HG02588 (cell line): Measurements from ENCODE around the gene SMC1A.
"Not testable (repeated sequence)": the region's sequence is repeated elsewhere in the genome, so short reads cannot be mapped to it uniquely, and the experiment has no call there.

Source experiments
- ATAC-seq: cut with Tn5 transposase; IDR thresholded peaks from one replicate; pipeline ENCODE4 v1.9.1; 2021; ENCODE audit warnings: mild to moderate bottlenecking, moderate library complexity; ENCODE audit not compliant: unreplicated experiment

Gene SMC1A

GRCh38 chrX:53422086-53422860 is at the start of gene SMC1A:
TSS of gene SMC1A (minus strand) at chrX:53422654. CDS start at chrX:53422600, 54 bp downstream.
- ATAC-seq: peak; percentile 91

GRCh38 chrX:53471346-53471745 is 48.9 kb upstream of the SMC1A start:
- ATAC-seq: no peak

GRCh38 chrX:53468659-53469058 is 46.2 kb upstream of the SMC1A start:
- ATAC-seq: not testable (repeated sequence)

DNA sequence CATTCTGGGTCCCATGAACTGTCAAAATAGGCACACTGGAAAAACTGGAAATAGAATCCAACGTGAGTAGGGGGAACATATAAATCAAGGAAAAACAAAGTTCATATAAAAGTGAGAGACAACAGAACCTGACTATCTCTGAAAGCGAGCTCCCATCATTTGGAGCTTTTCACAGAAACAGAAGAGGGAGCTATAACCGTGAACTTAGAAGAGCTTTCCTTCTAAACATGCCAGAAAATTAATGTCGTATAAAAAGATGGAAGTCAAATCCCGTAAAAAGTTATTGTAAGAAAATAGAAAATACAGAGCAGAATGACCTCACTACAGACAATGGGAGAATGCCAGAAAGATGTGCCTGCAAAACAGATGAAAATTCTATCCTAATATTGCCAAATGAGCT is 35.6 kb upstream of the SMC1A start:
- ATAC-seq: no peak

DNA sequence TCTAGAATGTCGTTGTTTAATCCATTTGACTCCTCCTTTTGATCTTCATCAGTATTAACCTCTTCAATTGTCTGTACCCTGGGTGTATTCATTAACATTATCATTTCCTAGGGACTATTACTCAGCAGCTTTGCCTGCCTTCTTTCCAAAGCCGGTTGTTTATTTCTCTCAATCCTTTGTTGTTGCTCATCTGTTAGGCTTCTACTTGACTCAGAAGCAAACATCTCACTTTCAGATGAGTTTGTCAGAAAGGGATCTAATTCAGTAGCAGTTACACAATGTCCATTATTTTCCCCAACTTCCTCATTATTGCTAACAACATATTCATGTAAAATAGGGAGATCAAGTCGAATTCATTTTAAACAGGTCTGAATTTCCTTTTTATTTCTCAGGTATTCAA is 33.8 kb upstream of the SMC1A start:
- ATAC-seq: no peak

DNA sequence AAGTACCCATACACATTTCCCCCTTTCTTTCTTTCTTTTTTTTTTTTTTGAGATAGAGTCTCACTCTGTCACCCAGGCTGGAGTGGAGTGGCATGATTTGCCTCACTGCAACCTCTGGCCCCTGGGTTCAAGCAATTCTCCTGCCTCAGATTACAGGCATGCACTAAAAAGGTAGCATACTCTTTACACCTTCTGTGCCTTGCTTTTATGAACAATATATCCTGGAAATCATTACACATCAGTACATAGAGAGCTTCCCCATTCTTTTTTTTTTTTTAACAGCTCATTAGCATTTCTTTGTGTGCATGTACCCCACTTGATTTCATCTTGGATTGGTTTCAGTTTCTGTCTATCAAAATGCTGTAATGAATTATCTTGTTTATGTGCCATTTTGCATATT is 30.4 kb upstream of the SMC1A start:
- ATAC-seq: no peak

DNA sequence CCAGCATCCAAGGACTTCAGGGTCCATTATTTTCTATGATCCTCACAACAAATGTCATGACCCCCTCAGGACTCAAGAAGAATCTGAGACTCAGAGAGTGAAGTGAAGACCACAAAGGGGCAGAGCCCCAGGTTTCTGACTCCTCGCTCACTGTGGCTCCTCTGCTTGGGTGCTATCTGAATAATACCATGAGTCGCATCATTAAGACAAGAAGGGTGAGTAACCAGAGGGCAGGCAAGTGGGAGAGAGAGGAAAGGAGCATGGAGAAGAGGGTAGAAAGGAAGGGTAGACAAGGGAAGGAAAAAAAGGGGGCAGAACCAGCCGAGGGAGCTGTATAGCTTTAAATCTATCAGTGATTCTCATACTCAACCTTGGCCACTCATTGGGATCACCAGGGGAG is 27.2 kb upstream of the SMC1A start:
- no peak for ATAC-seq

- no peak for ATAC-seq
Observed at GRCh38 chrX:53447441-53447840, 25.0 kb upstream of the SMC1A start.

DNA sequence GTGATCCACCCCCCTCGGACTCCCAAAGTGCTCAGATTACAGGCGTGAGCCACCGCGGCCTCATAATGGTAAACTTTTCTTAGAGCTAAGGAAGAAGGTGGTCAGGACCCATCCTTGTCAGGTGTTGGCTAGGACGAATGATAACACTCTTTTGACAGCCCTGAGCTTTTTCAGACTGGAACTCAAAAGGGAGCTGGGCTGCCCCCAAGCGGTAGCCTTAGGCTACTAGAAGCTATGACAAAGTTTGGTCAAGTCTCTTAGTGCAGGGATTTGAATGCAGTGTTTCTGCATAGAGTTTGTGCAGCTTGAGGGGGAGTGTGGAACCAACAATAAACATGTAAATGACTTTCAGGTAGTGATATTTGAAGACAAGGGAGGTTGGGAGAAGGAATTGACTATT is 23.5 kb upstream of the SMC1A start:
- ATAC-seq: no peak

GRCh38 chrX:53442322-53442631 is 19.8 kb upstream of the SMC1A start:
- ATAC-seq: no peak

DNA sequence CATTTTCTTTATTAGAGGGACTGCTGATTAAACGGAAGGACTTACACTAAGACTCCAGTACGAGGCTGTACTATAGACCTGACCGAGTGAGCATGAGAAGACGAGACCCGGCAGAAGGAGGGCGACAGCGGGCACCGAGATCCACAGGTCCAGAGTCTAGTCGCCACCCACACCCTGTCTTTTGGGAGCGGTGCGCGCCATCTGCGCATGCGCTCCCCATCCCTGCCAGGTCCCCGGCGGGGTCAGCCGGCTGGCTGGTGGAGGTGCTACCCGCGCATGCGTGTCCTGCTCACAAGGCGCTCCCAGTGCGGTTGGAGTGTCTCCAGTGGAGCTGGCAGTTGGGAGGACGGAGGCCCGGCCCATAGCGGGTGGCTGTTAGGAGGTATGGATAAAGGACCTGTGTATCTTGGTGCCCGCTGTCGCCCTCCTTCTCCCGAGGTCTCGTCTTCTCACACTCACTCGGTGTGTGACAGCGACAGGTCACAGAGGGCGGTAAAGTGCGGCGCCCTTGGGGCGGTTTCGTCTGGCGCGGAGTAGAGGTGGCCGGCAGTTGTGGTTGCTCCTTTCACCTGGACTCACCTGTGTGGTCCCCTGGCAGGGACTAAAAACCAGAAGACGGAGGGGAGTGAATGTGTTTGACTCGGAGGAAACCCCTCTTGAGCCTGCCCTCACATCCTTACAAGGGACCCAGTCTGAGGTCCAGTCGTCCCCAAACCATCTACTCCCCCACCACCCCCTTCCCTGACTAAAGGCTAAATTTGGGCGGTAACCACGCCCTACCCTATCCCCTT is 19.3 kb upstream of the SMC1A start:
- peak; percentile 74 for ATAC-seq

- no peak for ATAC-seq
Observed at GRCh38 chrX:53440621-53441517, 18.4 kb upstream of the SMC1A start.

DNA sequence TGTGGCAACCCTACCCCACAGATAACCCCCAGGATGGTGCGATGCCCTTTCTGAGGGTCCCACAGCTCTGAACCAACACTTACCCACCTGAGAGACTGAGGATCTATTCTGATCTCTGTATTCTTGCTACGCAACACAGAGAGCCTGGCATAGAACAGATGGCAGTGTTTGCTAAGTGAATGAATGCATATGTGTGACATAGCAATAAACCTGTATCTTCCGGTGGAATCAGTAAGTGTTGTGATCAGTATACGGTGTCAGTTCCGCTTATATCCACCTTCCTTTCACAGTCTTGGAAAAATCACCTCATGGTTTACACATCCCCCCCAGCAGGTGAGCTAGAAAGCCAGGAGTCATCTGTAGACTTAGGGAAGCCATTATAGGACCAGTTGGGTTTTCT is 17.6 kb upstream of the SMC1A start:
- no peak for ATAC-seq

- no peak for ATAC-seq
Observed at GRCh38 chrX:53438832-53439230, 16.4 kb upstream of the SMC1A start.

GRCh38 chrX:53438174-53438831 is 15.8 kb upstream of the SMC1A start:
- ATAC-seq: no peak

DNA sequence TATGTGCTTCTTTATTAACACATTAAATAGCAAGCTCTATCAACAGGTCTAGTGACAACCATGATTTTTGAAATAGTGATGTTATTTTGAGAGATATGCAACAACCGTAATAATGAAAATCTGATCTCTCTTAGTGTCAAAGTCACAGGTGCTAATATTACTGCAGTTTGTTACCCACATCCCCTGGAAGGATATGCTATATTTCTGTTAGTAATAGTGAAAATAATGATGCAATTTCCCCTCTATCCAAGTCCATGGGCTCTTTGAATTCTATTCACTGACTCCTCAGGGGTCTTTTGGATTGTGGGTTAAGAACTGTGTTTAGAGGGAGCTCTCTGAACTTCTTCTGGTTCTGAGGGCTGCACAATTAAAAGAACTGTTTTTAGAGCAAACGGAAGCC is 14.8 kb upstream of the SMC1A start:
- no peak for ATAC-seq

DNA sequence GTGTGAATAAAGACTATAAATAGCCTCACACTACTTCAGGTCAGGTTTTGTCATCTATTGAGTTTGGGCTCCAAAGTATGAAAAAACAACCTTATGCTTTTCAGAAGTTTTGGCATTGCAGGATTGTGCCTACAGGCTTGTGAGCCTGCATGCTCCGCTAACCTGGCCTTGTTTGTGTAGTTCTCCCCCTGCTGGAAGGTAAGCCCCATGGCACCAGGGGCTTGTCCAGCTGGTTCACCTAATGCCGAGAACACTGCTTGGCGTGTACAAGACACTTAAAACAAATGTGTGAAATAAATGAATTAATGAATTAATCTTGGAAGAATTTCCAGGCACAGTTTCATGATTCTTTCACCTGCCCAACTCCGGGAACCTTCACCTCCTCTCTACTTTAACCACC is 13.5 kb upstream of the SMC1A start:
- ATAC-seq: peak; percentile 58

DNA sequence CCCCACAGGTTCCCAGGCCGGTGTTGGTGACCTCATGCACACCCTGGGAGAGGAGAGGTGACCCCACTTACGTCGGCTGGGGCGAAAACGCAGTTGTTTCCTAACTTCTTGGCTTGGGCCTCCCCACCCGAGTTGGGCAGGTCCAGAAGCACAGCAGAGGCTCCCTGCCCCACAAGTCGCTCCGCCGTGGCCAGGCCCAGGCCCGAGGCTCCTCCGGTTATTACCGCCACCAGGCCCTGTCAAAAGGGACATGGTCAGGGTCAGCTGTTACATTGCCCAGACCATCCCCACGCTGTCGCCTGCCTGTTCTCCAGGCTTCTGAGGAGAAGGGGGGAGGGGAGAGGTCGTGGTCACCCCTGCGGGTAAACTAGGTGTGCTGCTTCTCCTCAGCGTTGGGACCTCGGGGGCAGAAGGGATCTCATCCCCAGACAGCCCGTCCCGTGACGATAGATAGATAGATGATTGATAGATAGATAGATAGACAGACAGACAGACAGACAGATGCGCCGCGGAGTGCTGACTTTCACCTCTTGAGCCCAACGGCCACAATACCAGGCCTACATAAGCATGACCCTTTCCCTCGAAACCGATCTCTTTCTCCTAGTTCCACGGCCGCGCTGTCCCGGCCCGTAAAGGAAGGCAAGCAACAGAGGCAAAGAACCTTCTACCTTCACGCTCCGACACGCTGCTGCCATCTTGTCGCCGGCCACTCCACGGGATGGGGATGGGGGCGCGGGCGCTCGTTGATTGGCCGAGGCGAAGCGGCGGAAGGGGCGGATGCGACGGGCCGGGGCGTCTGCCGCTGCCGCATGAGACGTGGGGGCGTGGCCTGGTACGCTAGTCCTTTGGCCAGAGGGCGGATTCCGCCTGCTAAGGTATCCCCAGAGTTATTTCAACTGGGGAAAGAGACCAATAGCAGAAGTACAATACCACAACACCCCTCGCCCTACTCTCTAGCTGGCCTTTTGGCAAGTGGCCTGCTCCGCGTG is 11.5 kb upstream of the SMC1A start, which contains the start of gene HSD17B10:
TSS of gene HSD17B10 (minus strand) at position 720 of the 989 bp plus-strand sequence. CDS start at position 695, 25 bp downstream.
- ATAC-seq: peak; percentile 95

DNA sequence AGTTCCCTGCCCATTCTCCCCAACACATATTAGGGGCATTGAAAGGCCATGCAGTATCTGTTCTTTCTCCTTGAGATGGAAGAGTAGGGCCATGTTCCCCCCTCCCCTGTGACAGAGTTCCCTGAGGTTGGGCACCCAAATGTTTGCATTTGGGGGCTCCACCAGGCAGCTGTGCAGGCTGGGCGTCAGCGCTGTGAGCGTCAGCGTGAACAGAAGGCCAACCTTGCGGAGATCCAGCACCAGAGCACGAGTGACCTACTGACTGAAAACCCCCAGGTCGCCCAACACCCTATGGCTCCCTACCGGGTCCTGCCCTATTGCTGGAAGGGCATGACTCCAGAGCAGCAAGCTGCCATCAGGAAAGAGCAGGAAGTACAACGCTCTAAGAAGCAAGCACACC is 7.8 kb upstream of the SMC1A start:
- ATAC-seq: no peak

GRCh38 chrX:53429755-53430154 is 7.3 kb upstream of the SMC1A start:
- ATAC-seq: no peak
